Measurements from ENCODE around the gene CHST12. TPM values are rescaled to one million over a fixed set of nuclear protein-coding genes. Genes with fewer than 3 reads are reported as not detected.
A peak's percentile ranks its signal among the peaks of the same experiment; 100 is the strongest.

Gene CHST12
- total RNA-seq, 1 experiment from 2014 or later, result 12.9 TPM

GRCh38 chr7:2355705-2356008 lies 47.8 kb upstream of the CHST12 start:
- Histone ChIP-seq H3K9ac (ENCODE audit: low read length) (peak overlapping the region; percentile 100), H3K4me3 (ENCODE audit: low read length) (peak overlapping the region; percentile 99), H3K9me3 (ENCODE audit: low read length) (no peaks in the 10 kb centered on the region), H3K4me2 (ENCODE audit: low read length) (peak overlapping the region; percentile 100), H4K20me1 (ENCODE audit: low read length) (peaks cover 54% of the 10 kb centered on the region), H3F3A (ENCODE audit: low read length, unreplicated experiment) (no peaks in the 10 kb centered on the region), H3K4me1 (ENCODE audit: insufficient read depth, low read length) (peaks cover 25% of the 10 kb centered on the region), H3K27ac (ENCODE audit: low read length) (no peak overlapping the region), H3K9me2 (replicated peaks; ENCODE audit: low read length) (no peaks in the 10 kb centered on the region), H3K27me3 (ENCODE audit: low read length) (no peaks in the 10 kb centered on the region), H3K36me3 (ENCODE audit: low read depth, low read length) (peaks cover 43% of the 10 kb centered on the region), H2AFZ (ENCODE audit: low read length) (no peak overlapping the region), H3K79me2 (ENCODE audit: low read length) (peaks cover 86% of the 10 kb centered on the region)
- TSS peak; percentile 59 for BruUV-seq (replicated peaks)
- DNase-seq (no peak), ATAC-seq (no peak)
- CTCF ChIA-PET, result no interaction called here
- no peak for TF ChIP-seq EZH2 (IDR thresholded peaks at IDR 0.05; ENCODE audit: low read length, unreplicated experiment)
- no peak for TF ChIP-seq CTCF (conservative IDR thresholded peaks at IDR 0.05; ENCODE audit: low read depth, low read length)
- no peak for TF ChIP-seq EZH2phosphoT487 (IDR thresholded peaks at IDR 0.05; ENCODE audit: borderline replicate concordance, low read length)
- POLR2A ChIA-PET (ENCODE audit: unreplicated experiment), result interaction anchor here (0.7 kb wide), 1 partner anchor 785 kb away, joined by 3 read pairs; no protein-coding TSS in a partner anchor
- intact Hi-C loops (cut with micrococcal nuclease), result loop anchor here (10.0 kb wide), 1 partner anchor 781 kb away; the partner anchor contains the start of gene PSMG3

GRCh38 chr7:2357165-2357564 lies 46.2 kb upstream of the CHST12 start:
- no peak for TF ChIP-seq EZH2phosphoT487 (IDR thresholded peaks at IDR 0.05; ENCODE audit: borderline replicate concordance, low read length)
- TF ChIP-seq EZH2 (IDR thresholded peaks at IDR 0.05; ENCODE audit: low read length, unreplicated experiment), result no peak
- no peak for TF ChIP-seq CTCF (conservative IDR thresholded peaks at IDR 0.05; ENCODE audit: low read depth, low read length)
- ATAC-seq (no peak), DNase-seq (peak; percentile 22)
- Histone ChIP-seq H3K4me3 (ENCODE audit: low read length) (peak overlapping the region; percentile 99), H3K79me2 (ENCODE audit: low read length) (peaks cover 88% of the 10 kb centered on the region), H3K36me3 (ENCODE audit: low read depth, low read length) (peaks cover 51% of the 10 kb centered on the region), H3K9me3 (ENCODE audit: low read length) (no peaks in the 10 kb centered on the region), H3K27me3 (ENCODE audit: low read length) (no peaks in the 10 kb centered on the region), H3K4me1 (ENCODE audit: insufficient read depth, low read length) (peaks cover 25% of the 10 kb centered on the region), H4K20me1 (ENCODE audit: low read length) (peaks cover 60% of the 10 kb centered on the region), H3K27ac (ENCODE audit: low read length) (no peak overlapping the region), H2AFZ (ENCODE audit: low read length) (no peak overlapping the region), H3K9ac (ENCODE audit: low read length) (no peak overlapping the region), H3K9me2 (replicated peaks; ENCODE audit: low read length) (no peaks in the 10 kb centered on the region), H3K4me2 (ENCODE audit: low read length) (peak overlapping the region; percentile 100), H3F3A (ENCODE audit: low read length, unreplicated experiment) (no peaks in the 10 kb centered on the region)
- no TSS peak for BruUV-seq (replicated peaks)
- ChIA-PET CTCF (no interaction called here), POLR2A (ENCODE audit: unreplicated experiment) (interaction anchor here (0.6 kb wide), 1 partner anchor 266 kb away, joined by 3 read pairs; no protein-coding TSS in a partner anchor)
- intact Hi-C loops (cut with micrococcal nuclease), result loop anchor here (10.0 kb wide), 1 partner anchor 782 kb away; the partner anchor contains the start of gene PSMG3

GRCh38 chr7:2357571-2357970 lies 45.8 kb upstream of the CHST12 start:
- intact Hi-C loops (cut with micrococcal nuclease), result loop anchor here (10.0 kb wide), 1 partner anchor 783 kb away; the partner anchor contains the start of gene PSMG3
- Histone ChIP-seq H3K9ac (ENCODE audit: low read length) (no peak overlapping the region), H4K20me1 (ENCODE audit: low read length) (peaks cover 63% of the 10 kb centered on the region)

More at GRCh38 chr7:2357571-2357970, 45.8 kb upstream of the CHST12 start:
- TF ChIP-seq EZH2phosphoT487 (IDR thresholded peaks at IDR 0.05; ENCODE audit: borderline replicate concordance, low read length) (no peak), EZH2 (IDR thresholded peaks at IDR 0.05; ENCODE audit: low read length, unreplicated experiment) (no peak), CTCF (conservative IDR thresholded peaks at IDR 0.05; ENCODE audit: low read depth, low read length) (no peak)
- H3F3A ChIP-seq (ENCODE audit: low read length, unreplicated experiment), result no peaks in the 10 kb centered on the region
- H3K36me3 ChIP-seq (ENCODE audit: low read depth, low read length), result peaks cover 55% of the 10 kb centered on the region
- peak overlapping the region; percentile 99; the same call in 1 of the 2 replicates for H3K4me3 ChIP-seq (ENCODE audit: low read length)
- H3K9me3 ChIP-seq (ENCODE audit: low read length), result no peaks in the 10 kb centered on the region
- peaks cover 88% of the 10 kb centered on the region for H3K79me2 ChIP-seq (ENCODE audit: low read length)
- CTCF ChIA-PET, result no interaction called here
- no peak for DNase-seq
- no TSS peak for BruUV-seq (replicated peaks)
- no peak overlapping the region for H2AFZ ChIP-seq (ENCODE audit: low read length)
- H3K4me1 ChIP-seq (ENCODE audit: insufficient read depth, low read length), result peaks cover 25% of the 10 kb centered on the region
- no peaks in the 10 kb centered on the region for H3K9me2 ChIP-seq (replicated peaks; ENCODE audit: low read length)
- H3K27me3 ChIP-seq (ENCODE audit: low read length), result no peaks in the 10 kb centered on the region
- H3K27ac ChIP-seq (ENCODE audit: low read length), result no peak overlapping the region
- H3K4me2 ChIP-seq (ENCODE audit: low read length), result peak overlapping the region; percentile 100; the same call in 1 of the 2 replicates
- no peak for ATAC-seq
- POLR2A ChIA-PET (ENCODE audit: unreplicated experiment), result interaction anchor here (0.6 kb wide), 1 partner anchor 267 kb away, joined by 3 read pairs; no protein-coding TSS in a partner anchor
